HEK293 (cell line): ENCODE results near the gene PROB1.

Experiments
- EGR2 ChIP-seq: fragments of 450-650 bp; formaldehyde crosslinking; IDR thresholded peaks from 2 replicates; pipeline ENCODE4 v1.5.1; 2016; ENCODE audit warnings: low read depth, missing biosample characterization, missing genetic modification characterization
- HOXC10 ChIP-seq: sonication (generic); formaldehyde crosslinking; IDR thresholded peaks from 2 replicates; pipeline ENCODE4 v1.8.1; 2023; ENCODE audit warnings: mild to moderate bottlenecking, missing genetic modification reagents
- ZNF747 ChIP-seq: fragments of 450-650 bp; formaldehyde crosslinking; IDR thresholded peaks from 2 replicates; pipeline ENCODE4 v1.5.1; 2016; ENCODE audit warnings: missing biosample characterization, missing genetic modification characterization
- ZNF777 ChIP-seq: fragments of 450-650 bp; formaldehyde crosslinking; IDR thresholded peaks from 2 replicates; pipeline ENCODE4 v1.5.1; 2017; ENCODE audit warnings: missing biosample characterization, missing genetic modification characterization, borderline replicate concordance
- TF ChIP-seq, protein P1 (sequence below): fragments of 450-650 bp; formaldehyde crosslinking; IDR thresholded peaks from 2 replicates; pipeline ENCODE4 v1.5.1; 2016; ENCODE audit warnings: missing biosample characterization, missing genetic modification characterization
- TF ChIP-seq, protein P2 (sequence below): fragments of 450-650 bp; formaldehyde crosslinking; IDR thresholded peaks from 2 replicates; pipeline ENCODE4 v1.5.1; 2016; ENCODE audit warnings: missing biosample characterization, missing genetic modification characterization

PROB1 gene

DNA sequence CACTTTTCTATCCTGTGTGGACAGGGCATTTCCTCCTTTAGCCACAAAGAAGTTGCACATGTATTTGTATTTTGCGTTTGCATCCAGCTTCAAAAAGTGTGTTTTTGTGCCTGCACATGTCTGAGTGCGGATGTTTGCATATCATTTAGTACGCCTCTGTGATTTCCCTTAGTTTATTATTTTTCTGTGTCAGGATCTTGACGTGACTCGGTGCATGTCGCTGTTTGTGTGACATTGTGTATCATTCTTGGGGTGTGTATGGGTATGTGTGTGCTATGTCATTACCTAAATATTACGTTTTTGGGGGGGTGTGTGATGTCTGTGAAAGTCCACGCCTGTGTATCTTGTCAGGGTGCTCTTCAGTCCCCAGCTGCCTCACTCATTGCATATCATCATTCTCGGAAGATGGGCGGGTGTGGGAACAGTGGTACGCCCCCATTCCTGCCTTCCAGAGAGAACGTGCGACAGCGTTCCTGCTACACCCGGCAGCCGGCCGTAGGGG, 53.7 kb downstream of the PROB1 start (continued):
- TF ChIP-seq, protein P1, sequence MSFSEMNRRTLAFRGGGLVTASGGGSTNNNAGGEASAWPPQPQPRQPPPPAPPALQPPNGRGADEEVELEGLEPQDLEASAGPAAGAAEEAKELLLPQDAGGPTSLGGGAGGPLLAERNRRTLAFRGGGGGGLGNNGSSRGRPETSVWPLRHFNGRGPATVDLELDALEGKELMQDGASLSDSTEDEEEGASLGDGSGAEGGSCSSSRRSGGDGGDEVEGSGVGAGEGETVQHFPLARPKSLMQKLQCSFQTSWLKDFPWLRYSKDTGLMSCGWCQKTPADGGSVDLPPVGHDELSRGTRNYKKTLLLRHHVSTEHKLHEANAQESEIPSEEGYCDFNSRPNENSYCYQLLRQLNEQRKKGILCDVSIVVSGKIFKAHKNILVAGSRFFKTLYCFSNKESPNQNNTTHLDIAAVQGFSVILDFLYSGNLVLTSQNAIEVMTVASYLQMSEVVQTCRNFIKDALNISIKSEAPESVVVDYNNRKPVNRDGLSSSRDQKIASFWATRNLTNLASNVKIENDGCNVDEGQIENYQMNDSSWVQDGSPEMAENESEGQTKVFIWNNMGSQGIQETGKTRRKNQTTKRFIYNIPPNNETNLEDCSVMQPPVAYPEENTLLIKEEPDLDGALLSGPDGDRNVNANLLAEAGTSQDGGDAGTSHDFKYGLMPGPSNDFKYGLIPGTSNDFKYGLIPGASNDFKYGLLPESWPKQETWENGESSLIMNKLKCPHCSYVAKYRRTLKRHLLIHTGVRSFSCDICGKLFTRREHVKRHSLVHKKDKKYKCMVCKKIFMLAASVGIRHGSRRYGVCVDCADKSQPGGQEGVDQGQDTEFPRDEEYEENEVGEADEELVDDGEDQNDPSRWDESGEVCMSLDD (tag by site-specific recombination), result peak; percentile 38; the same call in 1 of the 2 replicates
- TF ChIP-seq ZNF747, result no peak
- no peak for TF ChIP-seq HOXC10 (CRISPR knock-in tag)
- TF ChIP-seq EGR2 (tag by site-specific recombination), result peak; percentile 80
- TF ChIP-seq, protein P2, sequence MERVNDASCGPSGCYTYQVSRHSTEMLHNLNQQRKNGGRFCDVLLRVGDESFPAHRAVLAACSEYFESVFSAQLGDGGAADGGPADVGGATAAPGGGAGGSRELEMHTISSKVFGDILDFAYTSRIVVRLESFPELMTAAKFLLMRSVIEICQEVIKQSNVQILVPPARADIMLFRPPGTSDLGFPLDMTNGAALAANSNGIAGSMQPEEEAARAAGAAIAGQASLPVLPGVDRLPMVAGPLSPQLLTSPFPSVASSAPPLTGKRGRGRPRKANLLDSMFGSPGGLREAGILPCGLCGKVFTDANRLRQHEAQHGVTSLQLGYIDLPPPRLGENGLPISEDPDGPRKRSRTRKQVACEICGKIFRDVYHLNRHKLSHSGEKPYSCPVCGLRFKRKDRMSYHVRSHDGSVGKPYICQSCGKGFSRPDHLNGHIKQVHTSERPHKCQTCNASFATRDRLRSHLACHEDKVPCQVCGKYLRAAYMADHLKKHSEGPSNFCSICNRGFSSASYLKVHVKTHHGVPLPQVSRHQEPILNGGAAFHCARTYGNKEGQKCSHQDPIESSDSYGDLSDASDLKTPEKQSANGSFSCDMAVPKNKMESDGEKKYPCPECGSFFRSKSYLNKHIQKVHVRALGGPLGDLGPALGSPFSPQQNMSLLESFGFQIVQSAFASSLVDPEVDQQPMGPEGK (tag by site-specific recombination), result peak; percentile 67; the same call in 1 of the 2 replicates
- no peak for TF ChIP-seq ZNF777 (tag by site-specific recombination)
- TF ChIP-seq, all 188 proteins: peak for 9
